GM18505 (cell line): ENCODE results near the gene OGFOD3.

ENCODE experiments used
- ATAC-seq: cut with Tn5 transposase; IDR thresholded peaks from one replicate; pipeline ENCODE4 v1.9.1; 2021; ENCODE audit not compliant: unreplicated experiment
- POLR2A ChIP-seq: IDR thresholded peaks from 4 replicates; pipeline ENCODE4 v1.6.1; 2011; ENCODE audit warnings: borderline replicate concordance; ENCODE audit not compliant: insufficient read depth, insufficient read length; ENCODE audit errors: extremely low read depth

Gene OGFOD3

DNA sequence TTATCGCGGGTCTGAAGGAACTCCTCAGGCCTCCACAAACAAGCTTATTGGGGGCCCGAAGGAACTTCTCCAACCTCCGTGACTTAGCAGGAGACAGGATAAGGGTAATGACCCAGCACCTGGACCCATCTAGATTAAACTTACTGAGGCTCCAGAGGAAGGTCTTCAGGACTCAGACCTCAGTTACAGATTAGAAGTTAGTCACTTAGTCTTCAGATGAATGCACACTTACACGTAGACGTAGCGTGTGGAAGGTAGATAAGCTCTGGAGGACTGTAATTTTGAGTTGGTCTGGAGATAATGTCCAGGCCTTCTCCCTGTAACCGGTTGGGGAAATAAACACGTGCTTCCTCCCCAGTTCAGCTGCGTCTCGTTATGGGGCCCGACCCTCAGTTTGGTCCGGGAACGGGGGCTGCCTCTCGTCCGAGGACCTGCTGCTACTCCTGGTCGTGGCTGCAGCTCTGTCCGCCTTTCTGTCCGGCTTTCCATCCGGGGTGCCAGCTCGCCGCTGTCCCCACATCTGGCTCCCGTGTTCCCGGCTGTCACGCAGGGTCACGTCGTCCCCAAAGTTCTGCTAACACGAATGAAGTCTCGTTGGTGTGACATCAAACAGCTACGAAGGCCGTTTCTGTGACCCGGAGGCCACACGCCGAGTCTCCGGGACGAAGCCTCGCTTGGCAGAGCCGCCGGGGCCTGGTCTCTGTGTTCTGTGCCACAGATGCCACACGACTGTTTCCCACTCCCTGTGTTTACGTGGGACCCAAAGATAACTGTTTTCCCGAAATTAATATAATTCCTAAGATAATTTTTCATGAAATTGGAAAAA is 73.0 kb downstream of the OGFOD3 start:
- TF ChIP-seq POLR2A, result no peak
- ATAC-seq, result no peak

DNA sequence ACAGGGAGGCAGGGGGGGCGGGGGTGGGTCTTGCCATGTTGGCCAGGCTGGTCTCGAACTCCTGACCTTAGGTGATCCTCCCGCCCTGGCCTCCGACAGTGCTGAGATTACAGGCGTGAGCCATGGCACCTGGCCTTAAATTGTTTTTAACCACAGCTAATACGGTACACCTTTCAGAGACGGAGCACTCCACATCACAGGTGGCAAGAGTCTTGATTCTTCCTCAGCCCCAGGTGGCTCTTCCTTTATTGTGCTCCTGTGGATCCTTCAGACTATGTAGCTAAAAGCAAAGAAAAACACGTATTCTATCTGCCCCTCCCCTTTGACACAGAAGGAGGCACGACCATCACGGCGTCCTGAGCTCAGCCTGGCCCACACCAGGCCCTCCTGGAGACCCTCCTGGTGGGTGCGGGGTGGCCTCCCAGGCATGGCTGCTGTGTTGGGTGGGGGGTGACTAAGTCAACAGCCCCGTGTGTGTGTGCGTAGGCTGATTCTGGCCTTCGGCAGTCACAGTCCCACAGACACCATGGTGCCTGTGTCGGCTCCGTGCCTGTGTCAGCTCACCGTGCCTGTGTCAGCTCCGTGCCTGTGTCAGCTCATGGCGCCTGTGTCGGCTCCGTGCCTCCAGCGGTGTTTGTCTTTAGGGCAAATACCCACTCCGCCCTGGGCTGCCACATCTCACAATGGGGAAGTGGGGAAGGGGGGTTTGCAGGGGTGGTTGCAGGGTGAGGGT is 74.0 kb downstream of the OGFOD3 start:
- TF ChIP-seq POLR2A, result no peak
- ATAC-seq, result no peak

DNA sequence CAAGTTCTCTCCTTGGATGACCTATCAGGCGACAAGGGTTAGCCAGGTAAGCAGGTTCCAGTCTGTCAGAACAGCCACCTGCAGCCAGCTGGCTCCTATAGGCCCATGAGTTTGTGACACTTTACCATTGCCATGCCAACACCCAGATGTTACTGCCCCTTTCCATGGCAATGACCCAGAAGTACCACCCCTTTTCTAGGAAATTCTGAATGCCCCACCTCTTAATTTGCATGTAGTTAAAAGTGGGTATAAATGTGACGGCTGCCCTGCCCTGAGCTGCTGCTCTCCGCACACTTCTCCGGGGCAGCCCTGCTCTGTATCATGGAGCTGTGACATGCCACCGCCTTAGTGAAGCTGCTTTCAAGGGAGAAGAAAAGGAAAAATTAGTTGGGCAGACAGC is 74.8 kb downstream of the OGFOD3 start:
- TF ChIP-seq POLR2A, result no peak
- ATAC-seq, result no peak

- no peak for TF ChIP-seq POLR2A
- no peak for ATAC-seq
These were observed 75.9 kb downstream of the OGFOD3 start for GRCh38 chr17:82342361-82343079.

- no peak for ATAC-seq
- no peak for TF ChIP-seq POLR2A
These were observed 78.5 kb downstream of the OGFOD3 start for GRCh38 chr17:82339634-82340580.
